HEK293 (cell line): ENCODE results near the gene SLC32A1.

Experiments used
- CTCF ChIA-PET: fragments of 350-600 bp; formaldehyde crosslinking; extraction: SDS; loops from one replicate; lab custom pipeline; 2021; ENCODE audit warnings: antibody characterized with exemption; lab: Yijun Ruan, JAX
- POLR2A ChIA-PET: fragments of 300-600 bp; formaldehyde crosslinking; extraction: SDS; loops from one replicate; lab custom pipeline; 2020; ENCODE audit warnings: antibody characterized with exemption, inconsistent platforms; lab: Yijun Ruan, JAX
- H3K27ac ChIP-seq: fragments of 200-500 bp; sonication (Bioruptor generic); 2 replicates; pipeline ENCODE4 v1.5.1; 2014; ENCODE audit warnings: low read depth, low read length, control low read depth, inconsistent platforms; ENCODE audit errors: extremely low read depth
- H3K36me3 ChIP-seq, 2 experiments: fragments of 200-500 bp in 1 of 2; sonication (Bioruptor generic) in 1 of 2; 1 replicate in 1 of 2; 2 replicates in 1 of 2; pipeline ENCODE4 v1.5.1; 2014 to 2017; ENCODE audit warnings: inconsistent platforms in 2 of 2, low read length in 2 of 2; ENCODE audit not compliant: control insufficient read depth in 2 of 2, insufficient read depth in 1 of 2
- H3K4me1 ChIP-seq: fragments of 200-500 bp; sonication (Bioruptor generic); 2 replicates; pipeline ENCODE4 v1.5.1; 2014; ENCODE audit warnings: mild to moderate bottlenecking, low read length, inconsistent platforms; ENCODE audit not compliant: control insufficient read depth, insufficient read depth
- H3K4me3 ChIP-seq: 2 replicates; pipeline ENCODE4 v1.5.1; 2011; ENCODE audit warnings: low read depth, mild to moderate bottlenecking, control low read depth, low read length, moderate library complexity
- H3K9me3 ChIP-seq: fragments of 200-500 bp; sonication (Bioruptor generic); 2 replicates; pipeline ENCODE4 v1.5.1; 2014; ENCODE audit warnings: low read depth, low read length, inconsistent platforms; ENCODE audit not compliant: control insufficient read depth, insufficient read depth
- BCL11A ChIP-seq: fragments of 450-650 bp; formaldehyde crosslinking; IDR thresholded peaks from 2 replicates; pipeline ENCODE4 v1.5.1; 2016; ENCODE audit warnings: low read depth, missing biosample characterization, missing genetic modification characterization
- CTCF ChIP-seq: fragments of 450-650 bp; formaldehyde crosslinking; IDR thresholded peaks from 2 replicates; pipeline ENCODE4 v1.5.1; 2016; ENCODE audit warnings: missing biosample characterization, missing genetic modification characterization
- HOXC10 ChIP-seq: sonication (generic); formaldehyde crosslinking; IDR thresholded peaks from 2 replicates; pipeline ENCODE4 v1.8.1; 2023; ENCODE audit warnings: mild to moderate bottlenecking, missing genetic modification reagents
- KLF9 ChIP-seq: fragments of 450-650 bp; formaldehyde crosslinking; IDR thresholded peaks from 2 replicates; pipeline ENCODE4 v1.5.1; 2016; ENCODE audit warnings: missing biosample characterization, missing genetic modification characterization, low read depth
- PRDM2 ChIP-seq: fragments of 450-650 bp; formaldehyde crosslinking; IDR thresholded peaks from 2 replicates; pipeline ENCODE4 v1.5.1; 2016; ENCODE audit warnings: missing biosample characterization, missing genetic modification characterization, borderline replicate concordance
- SCRT1 ChIP-seq: fragments of 450-650 bp; formaldehyde crosslinking; IDR thresholded peaks from 2 replicates; pipeline ENCODE4 v1.5.1; 2016; ENCODE audit warnings: missing biosample characterization, missing genetic modification characterization, borderline replicate concordance
- ZFP3 ChIP-seq: fragments of 450-650 bp; formaldehyde crosslinking; IDR thresholded peaks from 2 replicates; pipeline ENCODE4 v1.5.1; 2016; ENCODE audit warnings: low read depth, missing biosample characterization, missing genetic modification characterization
- ZNF280D ChIP-seq: fragments of 450-650 bp; formaldehyde crosslinking; IDR thresholded peaks from 2 replicates; pipeline ENCODE4 v1.5.1; 2016; ENCODE audit warnings: missing biosample characterization, missing genetic modification characterization
- ZNF354C ChIP-seq: fragments of 450-650 bp; formaldehyde crosslinking; IDR thresholded peaks from 2 replicates; pipeline ENCODE4 v1.5.1; 2016; ENCODE audit warnings: missing biosample characterization, missing genetic modification characterization, low read depth, borderline replicate concordance
- ZNF416 ChIP-seq: fragments of 450-650 bp; formaldehyde crosslinking; IDR thresholded peaks from 2 replicates; pipeline ENCODE4 v1.5.1; 2016; ENCODE audit warnings: missing biosample characterization, missing genetic modification characterization
- ZNF423 ChIP-seq: fragments of 450-650 bp; formaldehyde crosslinking; IDR thresholded peaks from 2 replicates; pipeline ENCODE4 v1.5.1; 2016; ENCODE audit warnings: missing biosample characterization, missing genetic modification characterization
- ZNF426 ChIP-seq: fragments of 450-650 bp; formaldehyde crosslinking; IDR thresholded peaks from 2 replicates; pipeline ENCODE4 v1.5.1; 2017; ENCODE audit warnings: missing biosample characterization, missing genetic modification characterization, mild to moderate bottlenecking, inconsistent platforms, moderate library complexity
- ZNF433 ChIP-seq: fragments of 450-650 bp; formaldehyde crosslinking; IDR thresholded peaks from 2 replicates; pipeline ENCODE4 v1.5.1; 2016; ENCODE audit warnings: missing biosample characterization, missing genetic modification characterization, low read depth
- ZNF449 ChIP-seq: fragments of 450-650 bp; formaldehyde crosslinking; IDR thresholded peaks from 2 replicates; pipeline ENCODE4 v1.5.1; 2017; ENCODE audit warnings: missing biosample characterization, mild to moderate bottlenecking, missing genetic modification characterization, moderate library complexity
- ZNF561 ChIP-seq: fragments of 450-650 bp; IDR thresholded peaks from 2 replicates; pipeline ENCODE4 v1.5.1; 2018; ENCODE audit warnings: missing biosample characterization, missing genetic modification characterization, borderline replicate concordance
- ZNF621 ChIP-seq: fragments of 450-650 bp; formaldehyde crosslinking; IDR thresholded peaks from 2 replicates; pipeline ENCODE4 v1.5.1; 2017; ENCODE audit warnings: missing biosample characterization, missing genetic modification characterization
- ZNF747 ChIP-seq: fragments of 450-650 bp; formaldehyde crosslinking; IDR thresholded peaks from 2 replicates; pipeline ENCODE4 v1.5.1; 2016; ENCODE audit warnings: missing biosample characterization, missing genetic modification characterization
- ZNF777 ChIP-seq: fragments of 450-650 bp; formaldehyde crosslinking; IDR thresholded peaks from 2 replicates; pipeline ENCODE4 v1.5.1; 2017; ENCODE audit warnings: missing biosample characterization, missing genetic modification characterization, borderline replicate concordance
- ZSCAN23 ChIP-seq: fragments of 450-650 bp; formaldehyde crosslinking; IDR thresholded peaks from 2 replicates; pipeline ENCODE4 v1.5.1; 2016; ENCODE audit warnings: missing biosample characterization, missing genetic modification characterization

SLC32A1 gene

GRCh38 chr20:38771621-38772020, 47.3 kb downstream of the SLC32A1 start:
- Histone ChIP-seq H3K9me3 (no peaks in the 10 kb centered on the region), H3K4me1 (no peaks in the 10 kb centered on the region), H3K27ac (no peak overlapping the region), H3K4me3 (no peak overlapping the region), H3K36me3 (peaks cover 0 to 68% of the 10 kb centered on the region in 2 experiments)
- ChIA-PET POLR2A (no interaction called here), CTCF (interaction anchor here (0.7 kb wide), 1 partner anchor 743 kb away, joined by 3 read pairs; no protein-coding TSS in a partner anchor)
- no peak for TF ChIP-seq ZNF561 (tag by site-specific recombination)
- TF ChIP-seq KLF9 (tag by site-specific recombination), result no peak
- TF ChIP-seq ZNF747, result no peak
- TF ChIP-seq ZNF449 (tag by site-specific recombination), result no peak
- TF ChIP-seq ZNF280D, result no peak

- ChIA-PET CTCF (no interaction called here), POLR2A (no interaction called here)
- Histone ChIP-seq H3K4me1 (no peaks in the 10 kb centered on the region), H3K27ac (no peak overlapping the region), H3K36me3 (peaks cover 0 to 46% of the 10 kb centered on the region in 2 experiments), H3K9me3 (no peaks in the 10 kb centered on the region), H3K4me3 (no peak overlapping the region)
- no peak for TF ChIP-seq ZNF433 (tag by site-specific recombination)
- no peak for TF ChIP-seq ZFP3 (tag by site-specific recombination)
- TF ChIP-seq ZNF423, result no peak
- no peak for TF ChIP-seq ZNF354C (tag by site-specific recombination)
- TF ChIP-seq ZNF426 (tag by site-specific recombination), result no peak
- no peak for TF ChIP-seq BCL11A (tag by site-specific recombination)
These were observed 49.9 kb downstream of the SLC32A1 start for GRCh38 chr20:38774167-38774566.

- Histone ChIP-seq H3K9me3 (no peaks in the 10 kb centered on the region), H3K4me1 (no peaks in the 10 kb centered on the region), H3K4me3 (no peak overlapping the region), H3K27ac (no peak overlapping the region), H3K36me3 (peaks cover 0 to 28% of the 10 kb centered on the region in 2 experiments)
- ChIA-PET CTCF (no interaction called here), POLR2A (no interaction called here)
- no peak for TF ChIP-seq HOXC10
- no peak for TF ChIP-seq SCRT1 (tag by site-specific recombination)
- no peak for TF ChIP-seq ZNF777
- no peak for TF ChIP-seq CTCF (tag by site-specific recombination)
- TF ChIP-seq ZNF561 (tag by site-specific recombination), result no peak
- TF ChIP-seq PRDM2 (tag by site-specific recombination), result no peak
- TF ChIP-seq ZSCAN23 (tag by site-specific recombination), result no peak
- TF ChIP-seq ZNF416 (tag by site-specific recombination), result no peak
- no peak for TF ChIP-seq ZNF621 (tag by site-specific recombination)
These were observed 52.1 kb downstream of the SLC32A1 start for GRCh38 chr20:38776363-38776762.
